Measurements from ENCODE around the gene SPATA13. TPM values are rescaled to one million over a fixed set of nuclear protein-coding genes. Genes with fewer than 3 reads are reported as not detected.

SPATA13 gene
- total RNA-seq, 2 experiments from 2014 or later, result 56.8 to 57.4 TPM

DNA sequence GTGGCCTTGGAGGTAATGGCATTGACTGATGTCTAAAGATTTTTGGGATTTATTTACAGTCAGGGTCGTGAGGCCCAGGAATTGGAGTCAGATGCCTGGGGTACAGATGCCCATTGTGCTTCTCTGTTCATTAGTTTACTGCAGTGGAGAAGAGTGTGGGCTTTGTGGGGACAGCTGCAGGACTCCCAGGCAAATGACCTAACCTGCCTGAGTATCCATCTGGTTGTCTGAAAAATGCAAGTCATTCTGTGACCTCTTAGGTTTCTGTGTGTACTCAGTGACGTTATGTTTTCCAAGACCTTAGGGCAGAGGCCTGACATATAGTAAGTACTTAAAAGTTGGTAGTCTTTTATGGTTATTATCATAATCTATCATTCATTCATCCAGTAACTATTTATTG, 60.5 kb downstream of the SPATA13 start:
- Mint-ChIP-seq H3K27me3 (ENCODE audit: low read depth) (no peaks in the 10 kb centered on the region), H3K27ac (no peak overlapping the region), H3K4me1 (ENCODE audit: low read depth) (peaks cover 22% of the 10 kb centered on the region), H3K4me3 (no peak overlapping the region), H3K36me3 (ENCODE audit: low read depth) (no peaks in the 10 kb centered on the region), H3K9me3 (no peaks in the 10 kb centered on the region)
- intact Hi-C loops (cut with micrococcal nuclease), result loop anchor here (5.0 kb wide), 1 partner anchor 754 kb away; no protein-coding TSS in a partner anchor
- CTCF ChIA-PET, result interaction anchor here (1.0 to 3.5 kb wide), 6 partner anchors 9 to 200 kb away, joined by 3 to 45 read pairs (median 5); no protein-coding TSS in a partner anchor
- DNase-seq, result no peak

GRCh38 chr13:24222756-24223155, 62.2 kb downstream of the SPATA13 start:
- intact Hi-C loops (cut with micrococcal nuclease), result loop anchor here (5.0 kb wide), 1 partner anchor 755 kb away; no protein-coding TSS in a partner anchor
- no peak overlapping the region for H3K27ac Mint-ChIP-seq
- peaks cover 15% of the 10 kb centered on the region for H3K4me1 Mint-ChIP-seq (ENCODE audit: low read depth)
- no peaks in the 10 kb centered on the region for H3K27me3 Mint-ChIP-seq (ENCODE audit: low read depth)
- no peaks in the 10 kb centered on the region for H3K9me3 Mint-ChIP-seq
- CTCF ChIA-PET, result no interaction called here
- DNase-seq, result no peak
- H3K4me3 Mint-ChIP-seq, result no peak overlapping the region
- H3K36me3 Mint-ChIP-seq (ENCODE audit: low read depth), result no peaks in the 10 kb centered on the region

DNA sequence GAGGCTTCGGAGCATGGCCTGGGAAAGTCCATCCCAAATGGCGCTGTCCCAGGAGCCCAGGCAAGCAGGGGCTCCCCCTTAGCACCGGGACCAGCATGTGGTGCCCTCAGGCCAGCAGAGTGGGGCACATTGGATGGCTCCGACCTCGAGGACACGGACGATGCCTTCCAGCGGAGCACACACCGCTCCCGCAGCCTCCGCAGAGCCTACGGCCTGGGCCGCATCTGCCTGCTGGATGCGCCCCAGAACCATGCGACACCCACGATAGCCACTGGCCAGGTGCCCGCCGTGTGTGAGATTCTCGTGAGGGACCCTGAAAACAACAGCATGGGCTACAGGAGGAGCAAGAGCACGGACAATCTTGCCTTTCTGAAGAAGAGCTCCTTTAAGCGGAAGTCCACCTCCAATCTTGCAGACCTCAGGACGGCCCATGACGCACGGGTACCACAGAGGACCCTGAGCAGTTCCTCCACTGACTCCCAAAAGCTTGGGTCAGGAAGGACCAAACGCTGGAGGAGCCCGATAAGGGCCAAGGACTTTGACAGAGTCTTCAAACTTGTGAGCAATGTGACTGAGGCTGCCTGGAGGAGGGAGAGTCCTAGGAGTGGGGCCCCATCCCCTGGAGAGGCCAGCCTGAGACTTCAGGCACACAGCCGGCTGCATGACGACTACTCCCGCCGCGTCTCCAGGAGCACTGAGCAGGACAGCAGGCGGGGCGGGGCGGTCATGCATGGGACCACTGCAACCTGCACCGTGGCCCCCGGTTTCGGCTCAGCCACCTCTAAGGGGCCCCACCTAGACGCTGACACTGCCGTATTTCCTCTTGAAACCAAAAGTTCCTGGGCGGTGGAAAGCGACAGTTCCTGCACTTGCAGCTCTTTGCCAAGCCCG, 63.1 kb downstream of the SPATA13 start:
- CTCF ChIA-PET, result no interaction called here
- Mint-ChIP-seq H3K4me1 (ENCODE audit: low read depth) (peaks cover 15% of the 10 kb centered on the region), H3K4me3 (no peak overlapping the region), H3K27me3 (ENCODE audit: low read depth) (no peaks in the 10 kb centered on the region), H3K9me3 (no peaks in the 10 kb centered on the region), H3K27ac (no peak overlapping the region), H3K36me3 (ENCODE audit: low read depth) (no peaks in the 10 kb centered on the region)
- DNase-seq, result no peak
- intact Hi-C loops (cut with micrococcal nuclease), result loop anchor here (5.0 kb wide), 1 partner anchor 756 kb away; no protein-coding TSS in a partner anchor

- no peaks in the 10 kb centered on the region for H3K9me3 Mint-ChIP-seq
- no peaks in the 10 kb centered on the region for H3K36me3 Mint-ChIP-seq (ENCODE audit: low read depth)
- CTCF ChIA-PET, result interaction anchor here (2.6 kb wide), 1 partner anchor 171 kb away, joined by 10 read pairs; no protein-coding TSS in a partner anchor
- H3K4me1 Mint-ChIP-seq (ENCODE audit: low read depth), result peaks cover 15% of the 10 kb centered on the region
- H3K27me3 Mint-ChIP-seq (ENCODE audit: low read depth), result no peaks in the 10 kb centered on the region
- no peak for DNase-seq
- H3K4me3 Mint-ChIP-seq, result no peak overlapping the region
- intact Hi-C loops (cut with micrococcal nuclease), result loop anchor here (5.0 kb wide), 1 partner anchor 757 kb away; no protein-coding TSS in a partner anchor
- H3K27ac Mint-ChIP-seq, result no peak overlapping the region
These were observed 63.7 kb downstream of the SPATA13 start for GRCh38 chr13:24224232-24224680.

- H3K4me3 Mint-ChIP-seq, result no peak overlapping the region
- no peak for DNase-seq
These were observed 64.5 kb downstream of the SPATA13 start for GRCh38 chr13:24225062-24225461.

GRCh38 chr13:24225930-24226329, 65.4 kb downstream of the SPATA13 start:
- CTCF ChIA-PET, result interaction anchor here (0.7 to 2.6 kb wide), 5 partner anchors 128 to 497 kb away, joined by 3 to 10 read pairs (median 4); no protein-coding TSS in a partner anchor
- Mint-ChIP-seq H3K27ac (no peak overlapping the region), H3K36me3 (ENCODE audit: low read depth) (no peaks in the 10 kb centered on the region)

More at GRCh38 chr13:24225062-24225461, 64.5 kb downstream of the SPATA13 start:
- no peaks in the 10 kb centered on the region for H3K9me3 Mint-ChIP-seq
- no peaks in the 10 kb centered on the region for H3K27me3 Mint-ChIP-seq (ENCODE audit: low read depth)
- H3K27ac Mint-ChIP-seq, result no peak overlapping the region
- intact Hi-C loops (cut with micrococcal nuclease), result no loop called here
- peaks cover 12% of the 10 kb centered on the region for H3K4me1 Mint-ChIP-seq (ENCODE audit: low read depth)
- CTCF ChIA-PET, result interaction anchor here (0.5 to 2.6 kb wide), 4 partner anchors 96 to 204 kb away, joined by 3 to 10 read pairs (median 4); no protein-coding TSS in a partner anchor
- H3K36me3 Mint-ChIP-seq (ENCODE audit: low read depth), result no peaks in the 10 kb centered on the region

DNA sequence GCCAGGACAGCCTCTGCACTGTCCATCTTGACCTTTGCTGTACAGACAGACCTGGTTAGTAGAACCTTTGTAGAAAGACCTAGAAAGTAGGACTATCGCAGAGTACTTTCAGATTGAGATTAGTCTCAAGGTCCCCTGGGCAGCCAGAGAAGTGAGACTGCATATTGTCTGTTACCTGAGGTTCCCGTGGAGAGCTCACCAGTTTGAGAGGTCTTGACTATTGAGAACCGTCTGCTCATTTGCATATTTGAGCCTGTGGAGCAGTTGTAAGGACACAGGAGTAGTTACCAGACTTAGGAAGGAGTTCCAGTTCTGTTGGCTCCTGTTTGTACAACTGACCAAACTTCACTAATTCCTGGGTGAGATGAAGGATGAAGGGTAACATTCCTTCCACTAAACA, 66.2 kb downstream of the SPATA13 start:
- no peaks in the 10 kb centered on the region for H3K36me3 Mint-ChIP-seq (ENCODE audit: low read depth)
- peaks cover 18% of the 10 kb centered on the region for H3K4me1 Mint-ChIP-seq (ENCODE audit: low read depth)
- no peak for DNase-seq
- H3K27ac Mint-ChIP-seq, result no peak overlapping the region
- intact Hi-C loops (cut with micrococcal nuclease), result no loop called here
- H3K9me3 Mint-ChIP-seq, result no peaks in the 10 kb centered on the region
- CTCF ChIA-PET, result interaction anchor here (0.7 to 2.6 kb wide), 4 partner anchors 129 to 496 kb away, joined by 3 to 10 read pairs (median 4); no protein-coding TSS in a partner anchor
- no peak overlapping the region for H3K4me3 Mint-ChIP-seq
- no peaks in the 10 kb centered on the region for H3K27me3 Mint-ChIP-seq (ENCODE audit: low read depth)

More at GRCh38 chr13:24225930-24226329, 65.4 kb downstream of the SPATA13 start:
- H3K9me3 Mint-ChIP-seq, result no peaks in the 10 kb centered on the region
- H3K27me3 Mint-ChIP-seq (ENCODE audit: low read depth), result no peaks in the 10 kb centered on the region
- no peak overlapping the region for H3K4me3 Mint-ChIP-seq
- H3K4me1 Mint-ChIP-seq (ENCODE audit: low read depth), result peaks cover 14% of the 10 kb centered on the region
- intact Hi-C loops (cut with micrococcal nuclease), result no loop called here
- no peak for DNase-seq

GRCh38 chr13:24228852-24229458, 68.4 kb downstream of the SPATA13 start:
- Mint-ChIP-seq H3K9me3 (no peaks in the 10 kb centered on the region), H3K27me3 (ENCODE audit: low read depth) (no peaks in the 10 kb centered on the region), H3K27ac (no peak overlapping the region), H3K36me3 (ENCODE audit: low read depth) (no peaks in the 10 kb centered on the region), H3K4me1 (ENCODE audit: low read depth) (peaks cover 34% of the 10 kb centered on the region), H3K4me3 (no peak overlapping the region)
- peak; percentile 63 for DNase-seq
- CTCF ChIA-PET, result interaction anchor here (0.6 to 3.6 kb wide), 50 partner anchors 9 to 1958 kb away, joined by 3 to 24 read pairs (median 3); partner anchors contain the start of genes C1QTNF9 and SPATA13
- intact Hi-C loops (cut with micrococcal nuclease), result loop anchor here (2.0 kb wide), 4 partner anchors 68 to 262 kb away; partner anchors contain the start of gene SPATA13

- intact Hi-C loops (cut with micrococcal nuclease), result loop anchor here (2.0 kb wide), 1 partner anchor 56 kb away; no protein-coding TSS in a partner anchor
- Mint-ChIP-seq H3K36me3 (ENCODE audit: low read depth) (no peaks in the 10 kb centered on the region), H3K4me1 (ENCODE audit: low read depth) (peaks cover 37% of the 10 kb centered on the region), H3K27ac (no peak overlapping the region), H3K27me3 (ENCODE audit: low read depth) (no peaks in the 10 kb centered on the region), H3K4me3 (no peak overlapping the region), H3K9me3 (no peaks in the 10 kb centered on the region)
- CTCF ChIA-PET, result interaction anchor here (0.6 to 3.6 kb wide), 12 partner anchors 11 to 312 kb away, joined by 3 to 24 read pairs (median 3); no protein-coding TSS in a partner anchor
- DNase-seq, result no peak
These were observed 70.0 kb downstream of the SPATA13 start for GRCh38 chr13:24230428-24231072.

DNA sequence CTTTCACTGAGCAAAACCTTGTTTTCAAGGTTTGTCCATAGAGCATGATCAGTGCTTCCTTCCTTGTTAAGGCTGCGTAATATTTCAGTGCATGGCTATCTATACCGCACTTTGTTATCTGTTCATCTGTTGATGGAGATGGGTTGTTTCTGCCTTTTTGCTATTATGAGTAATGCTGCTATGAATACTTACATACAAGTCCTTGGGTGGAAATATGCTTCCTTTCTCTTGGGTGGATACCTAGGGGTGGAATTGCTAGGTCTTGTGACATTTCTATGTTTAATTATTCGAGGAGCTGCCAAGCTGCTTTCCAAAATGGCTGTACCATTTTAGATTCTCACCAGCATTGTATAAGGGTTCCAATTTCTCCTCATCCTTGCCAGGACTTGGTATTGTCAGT, 70.9 kb downstream of the SPATA13 start:
- Mint-ChIP-seq H3K4me1 (ENCODE audit: low read depth) (peaks cover 39% of the 10 kb centered on the region), H3K4me3 (no peak overlapping the region)
- intact Hi-C loops (cut with micrococcal nuclease), result loop anchor here (2.0 kb wide), 1 partner anchor 57 kb away; no protein-coding TSS in a partner anchor

DNA sequence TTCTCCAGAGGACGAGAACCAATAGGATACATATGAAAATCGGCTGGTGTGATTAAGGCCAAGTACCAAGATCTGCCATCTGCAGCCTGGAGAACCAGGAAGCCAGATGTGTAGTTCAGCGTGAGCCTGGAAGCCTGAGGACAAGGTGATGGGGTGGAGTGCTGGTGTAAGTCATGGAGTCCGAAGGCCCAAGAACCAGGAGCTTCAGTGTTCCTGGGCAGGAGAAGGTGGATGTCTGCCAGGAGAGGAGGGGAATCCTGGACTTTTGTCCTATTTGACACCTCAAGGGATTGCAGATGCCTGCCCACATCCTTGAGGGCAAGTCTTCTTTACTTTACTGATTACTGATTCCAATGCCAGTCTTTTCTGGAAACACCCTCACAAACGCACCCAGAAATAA, 71.5 kb downstream of the SPATA13 start:
- no peak for DNase-seq
- intact Hi-C loops (cut with micrococcal nuclease), result loop anchor here (2.0 kb wide), 1 partner anchor 39 kb away; no protein-coding TSS in a partner anchor
- Mint-ChIP-seq H3K27ac (peak overlapping the region; percentile 16), H3K4me3 (no peak overlapping the region), H3K27me3 (ENCODE audit: low read depth) (no peaks in the 10 kb centered on the region), H3K9me3 (no peaks in the 10 kb centered on the region), H3K4me1 (ENCODE audit: low read depth) (peaks cover 39% of the 10 kb centered on the region), H3K36me3 (ENCODE audit: low read depth) (no peaks in the 10 kb centered on the region)
- CTCF ChIA-PET, result interaction anchor here (0.6 to 2.6 kb wide), 11 partner anchors 10 to 313 kb away, joined by 3 to 13 read pairs (median 4); no protein-coding TSS in a partner anchor

More for the DNA sequence above, 70.9 kb downstream of the SPATA13 start:
- Mint-ChIP-seq H3K36me3 (ENCODE audit: low read depth) (no peaks in the 10 kb centered on the region), H3K9me3 (no peaks in the 10 kb centered on the region), H3K27ac (no peak overlapping the region), H3K27me3 (ENCODE audit: low read depth) (no peaks in the 10 kb centered on the region)
- no peak for DNase-seq
- CTCF ChIA-PET, result interaction anchor here (0.6 to 2.1 kb wide), 10 partner anchors 10 to 313 kb away, joined by 3 to 13 read pairs (median 3); no protein-coding TSS in a partner anchor

Measured in activated naive CD4-positive, alpha-beta T cell treated with anti-CD3 and anti-CD28 coated beads for 36 hours (primary cell).